Measurements from ENCODE around the gene TBC1D7. TPM values are rescaled to one million over a fixed set of nuclear protein-coding genes. Genes with fewer than 3 reads are reported as not detected.

Gene TBC1D7
- total and polyA plus RNA-seq, 10 of the 15 experiments (the other 5 are each of a cell fraction or from before 2014, with no cell fraction given) = 20.1 to 65.9 (median 31.3) TPM

DNA sequence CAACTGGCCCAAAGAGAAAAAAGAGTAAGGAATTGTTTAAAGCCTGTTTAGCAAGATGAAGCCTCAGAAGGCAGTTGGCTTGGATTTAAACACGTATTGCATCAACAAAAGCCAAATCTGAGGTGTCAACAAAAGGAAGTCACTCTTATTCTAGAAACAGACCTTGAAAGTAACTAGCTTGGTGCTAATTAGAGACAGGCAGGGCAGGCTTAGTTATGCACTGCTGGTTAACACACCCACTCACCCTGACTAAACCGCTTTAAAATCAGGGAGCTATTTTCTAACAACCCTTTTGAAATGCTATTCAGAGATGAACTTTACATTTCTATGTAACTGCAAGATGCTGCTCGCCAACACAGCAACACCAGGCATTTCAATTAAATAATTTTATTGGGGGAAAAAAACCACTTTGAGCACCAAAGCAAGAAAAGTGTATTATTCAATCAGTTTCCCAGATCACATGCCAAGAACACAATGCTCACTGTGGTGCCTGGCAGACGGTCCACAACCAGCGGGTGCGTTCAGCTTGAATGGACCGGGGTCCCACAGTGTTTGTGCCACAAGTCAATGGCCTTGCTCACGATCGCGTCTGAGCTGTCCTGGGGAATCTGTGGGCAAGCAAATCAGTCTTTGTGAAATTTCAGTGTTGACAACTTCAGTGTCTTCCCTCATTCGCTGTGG is 23.6 kb downstream of the TBC1D7 start (continued):
- TF ChIP-seq CUX1 (IDR thresholded peaks at IDR 0.05; ENCODE audit: insufficient replicate concordance, low read depth, low read length) = no peak
- TF ChIP-seq EP300 (IDR thresholded peaks at IDR 0.05; ENCODE audit: borderline replicate concordance in 1 of 2, control insufficient read depth in 1 of 2, low read depth in 2 of 2, low read length in 2 of 2) = peak in 1 of 2 experiments; percentile 32; a peak in 1 of 4 replicates
- TF ChIP-seq TCF12 (IDR thresholded peaks at IDR 0.05; ENCODE audit: low read depth, low read length) = no peak
- TF ChIP-seq ZSCAN29 (IDR thresholded peaks at IDR 0.05) = no peak
- no peak for TF ChIP-seq HDAC2 (IDR thresholded peaks at IDR 0.05)
- TF ChIP-seq MLLT1 (IDR thresholded peaks at IDR 0.05) = no peak
- no peak for TF ChIP-seq ZNF384 (IDR thresholded peaks at IDR 0.05; ENCODE audit: borderline replicate concordance, low read depth, low read length)
- no peak; the same call in 1 of the 2 replicates for TF ChIP-seq SMC3 (IDR thresholded peaks at IDR 0.05; ENCODE audit: borderline replicate concordance, low read length)
- TF ChIP-seq JUND (IDR thresholded peaks at IDR 0.05; ENCODE audit: low read depth, low read length) = no peak
- TF ChIP-seq RB1 (IDR thresholded peaks at IDR 0.05; ENCODE audit: borderline replicate concordance) = no peak
- no peak for TF ChIP-seq EED (IDR thresholded peaks at IDR 0.05; ENCODE audit: low read depth)
- no peak for TF ChIP-seq FOS (IDR thresholded peaks at IDR 0.05; ENCODE audit: borderline replicate concordance, extremely low read depth, insufficient read length)
- TF ChIP-seq SMAD5 (IDR thresholded peaks at IDR 0.05; ENCODE audit: low read depth) = no peak
- TF ChIP-seq YBX1 (IDR thresholded peaks at IDR 0.05) = no peak
- peak; percentile 47 for TF ChIP-seq IKZF1 (conservative IDR thresholded peaks at IDR 0.05)
- TF ChIP-seq EZH2 (IDR thresholded peaks at IDR 0.05; ENCODE audit: borderline replicate concordance, control insufficient read depth, low read depth, low read length) = no peak
- TF ChIP-seq HSF1 (IDR thresholded peaks at IDR 0.05; ENCODE audit: low read depth, low read length) = no peak
- TF ChIP-seq GABPA (IDR thresholded peaks at IDR 0.05; ENCODE audit: low read depth) = no peak
- TF ChIP-seq, protein P1, sequence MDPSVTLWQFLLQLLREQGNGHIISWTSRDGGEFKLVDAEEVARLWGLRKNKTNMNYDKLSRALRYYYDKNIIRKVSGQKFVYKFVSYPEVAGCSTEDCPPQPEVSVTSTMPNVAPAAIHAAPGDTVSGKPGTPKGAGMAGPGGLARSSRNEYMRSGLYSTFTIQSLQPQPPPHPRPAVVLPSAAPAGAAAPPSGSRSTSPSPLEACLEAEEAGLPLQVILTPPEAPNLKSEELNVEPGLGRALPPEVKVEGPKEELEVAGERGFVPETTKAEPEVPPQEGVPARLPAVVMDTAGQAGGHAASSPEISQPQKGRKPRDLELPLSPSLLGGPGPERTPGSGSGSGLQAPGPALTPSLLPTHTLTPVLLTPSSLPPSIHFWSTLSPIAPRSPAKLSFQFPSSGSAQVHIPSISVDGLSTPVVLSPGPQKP (IDR thresholded peaks at IDR 0.05; ENCODE audit: low read depth, low read length) = no peak
- TF ChIP-seq POU2F2 (IDR thresholded peaks at IDR 0.05; ENCODE audit: borderline replicate concordance, low read depth, low read length) = peak; percentile 48; the same call in 1 of the 3 replicates
- TF ChIP-seq PAX5 (IDR thresholded peaks at IDR 0.05; ENCODE audit: borderline replicate concordance, low read depth, low read length) = peak; percentile 91

All from GM12878 (cell line).